ENCODE data around the gene LILRB1. TPM values are rescaled to one million over a fixed set of nuclear protein-coding genes. Genes with fewer than 3 reads are reported as not detected.

The LILRB1 gene
- total RNA-seq, 1 donor = not detected

DNA sequence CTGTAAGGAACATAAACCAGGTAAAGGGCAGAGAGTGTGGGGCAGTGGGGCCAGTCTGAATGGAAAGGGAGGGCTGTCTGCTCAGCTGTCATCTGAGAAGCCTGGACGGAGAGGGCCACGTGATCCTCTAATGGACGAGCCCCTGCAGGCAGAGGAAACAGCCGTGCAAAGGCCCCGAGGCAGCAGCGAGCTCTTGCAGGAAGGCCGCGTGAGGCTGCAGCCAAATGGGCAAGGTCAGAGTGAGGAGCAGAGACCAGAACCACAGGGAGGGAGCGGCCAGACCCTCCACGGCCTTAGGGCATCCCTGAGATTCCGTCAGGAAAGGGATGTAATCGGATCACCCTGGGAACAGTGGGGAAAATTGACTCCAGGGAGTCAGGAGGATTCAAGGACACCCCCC is 36.9 kb downstream of the LILRB1 start:
- TF ChIP-seq, protein P1, sequence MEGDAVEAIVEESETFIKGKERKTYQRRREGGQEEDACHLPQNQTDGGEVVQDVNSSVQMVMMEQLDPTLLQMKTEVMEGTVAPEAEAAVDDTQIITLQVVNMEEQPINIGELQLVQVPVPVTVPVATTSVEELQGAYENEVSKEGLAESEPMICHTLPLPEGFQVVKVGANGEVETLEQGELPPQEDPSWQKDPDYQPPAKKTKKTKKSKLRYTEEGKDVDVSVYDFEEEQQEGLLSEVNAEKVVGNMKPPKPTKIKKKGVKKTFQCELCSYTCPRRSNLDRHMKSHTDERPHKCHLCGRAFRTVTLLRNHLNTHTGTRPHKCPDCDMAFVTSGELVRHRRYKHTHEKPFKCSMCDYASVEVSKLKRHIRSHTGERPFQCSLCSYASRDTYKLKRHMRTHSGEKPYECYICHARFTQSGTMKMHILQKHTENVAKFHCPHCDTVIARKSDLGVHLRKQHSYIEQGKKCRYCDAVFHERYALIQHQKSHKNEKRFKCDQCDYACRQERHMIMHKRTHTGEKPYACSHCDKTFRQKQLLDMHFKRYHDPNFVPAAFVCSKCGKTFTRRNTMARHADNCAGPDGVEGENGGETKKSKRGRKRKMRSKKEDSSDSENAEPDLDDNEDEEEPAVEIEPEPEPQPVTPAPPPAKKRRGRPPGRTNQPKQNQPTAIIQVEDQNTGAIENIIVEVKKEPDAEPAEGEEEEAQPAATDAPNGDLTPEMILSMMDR (IDR thresholded peaks at IDR 0.05; ENCODE audit: extremely low read depth, low read depth, low read length) = no peak
- H3K27me3 ChIP-seq (ENCODE audit: insufficient read depth, low read length) = no peaks in the 10 kb centered on the region
- no peak overlapping the region for H3K4me2 ChIP-seq (ENCODE audit: insufficient read depth, low read length)
- no peaks in the 10 kb centered on the region for H3K36me3 ChIP-seq (ENCODE audit: insufficient read depth, low read length)
- no peak overlapping the region for H3K4me3 ChIP-seq (ENCODE audit: insufficient read depth, low read length)
- H3K9me3 ChIP-seq (ENCODE audit: low read depth, low read length) = no peaks in the 10 kb centered on the region
- no peaks in the 10 kb centered on the region for H4K20me1 ChIP-seq (ENCODE audit: insufficient read depth, low read length)
- no peak overlapping the region for H2AFZ ChIP-seq (ENCODE audit: low read length)
- no peak for DNase-seq (ENCODE audit: insufficient read length, low spot score, missing footprints)
- H3K27ac ChIP-seq (ENCODE audit: low read depth, low read length) = no peak overlapping the region
- no peaks in the 10 kb centered on the region for H3K4me1 ChIP-seq (ENCODE audit: insufficient read depth, low read length)
- no peaks in the 10 kb centered on the region for H3K79me2 ChIP-seq (ENCODE audit: insufficient read depth, low read length)

DNA sequence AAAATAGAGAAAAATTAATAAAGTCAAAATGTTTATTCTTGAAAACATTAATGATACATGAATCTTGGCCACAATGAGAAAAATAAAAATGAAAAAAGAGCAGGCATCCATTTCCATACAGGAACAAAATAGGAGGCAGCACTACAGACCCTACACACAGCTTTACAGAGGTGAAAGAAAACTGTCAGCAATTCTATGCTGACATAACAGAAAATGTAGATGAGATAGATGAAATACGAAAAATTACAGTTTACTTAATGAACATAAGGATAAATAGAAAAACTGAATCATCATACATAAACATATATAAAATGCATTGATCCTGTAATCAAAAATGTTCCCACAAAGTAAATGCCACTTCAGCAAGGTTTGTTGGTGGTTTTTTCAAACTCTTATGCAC is 38.1 kb downstream of the LILRB1 start:
- no peaks in the 10 kb centered on the region for H3K27me3 ChIP-seq (ENCODE audit: insufficient read depth, low read length)
- H3K9me3 ChIP-seq (ENCODE audit: low read depth, low read length) = no peaks in the 10 kb centered on the region
- H3K4me3 ChIP-seq (ENCODE audit: insufficient read depth, low read length) = no peak overlapping the region
- H3K4me1 ChIP-seq (ENCODE audit: insufficient read depth, low read length) = no peaks in the 10 kb centered on the region
- TF ChIP-seq, protein P1 (IDR thresholded peaks at IDR 0.05; ENCODE audit: extremely low read depth, low read depth, low read length) = no peak
- no peak overlapping the region for H3K27ac ChIP-seq (ENCODE audit: low read depth, low read length)
- H2AFZ ChIP-seq (ENCODE audit: low read length) = no peak overlapping the region
- no peaks in the 10 kb centered on the region for H3K36me3 ChIP-seq (ENCODE audit: insufficient read depth, low read length)
- DNase-seq (ENCODE audit: insufficient read length, low spot score, missing footprints) = no peak
- no peak overlapping the region for H3K4me2 ChIP-seq (ENCODE audit: insufficient read depth, low read length)
- H4K20me1 ChIP-seq (ENCODE audit: insufficient read depth, low read length) = no peaks in the 10 kb centered on the region
- no peaks in the 10 kb centered on the region for H3K79me2 ChIP-seq (ENCODE audit: insufficient read depth, low read length)

DNA sequence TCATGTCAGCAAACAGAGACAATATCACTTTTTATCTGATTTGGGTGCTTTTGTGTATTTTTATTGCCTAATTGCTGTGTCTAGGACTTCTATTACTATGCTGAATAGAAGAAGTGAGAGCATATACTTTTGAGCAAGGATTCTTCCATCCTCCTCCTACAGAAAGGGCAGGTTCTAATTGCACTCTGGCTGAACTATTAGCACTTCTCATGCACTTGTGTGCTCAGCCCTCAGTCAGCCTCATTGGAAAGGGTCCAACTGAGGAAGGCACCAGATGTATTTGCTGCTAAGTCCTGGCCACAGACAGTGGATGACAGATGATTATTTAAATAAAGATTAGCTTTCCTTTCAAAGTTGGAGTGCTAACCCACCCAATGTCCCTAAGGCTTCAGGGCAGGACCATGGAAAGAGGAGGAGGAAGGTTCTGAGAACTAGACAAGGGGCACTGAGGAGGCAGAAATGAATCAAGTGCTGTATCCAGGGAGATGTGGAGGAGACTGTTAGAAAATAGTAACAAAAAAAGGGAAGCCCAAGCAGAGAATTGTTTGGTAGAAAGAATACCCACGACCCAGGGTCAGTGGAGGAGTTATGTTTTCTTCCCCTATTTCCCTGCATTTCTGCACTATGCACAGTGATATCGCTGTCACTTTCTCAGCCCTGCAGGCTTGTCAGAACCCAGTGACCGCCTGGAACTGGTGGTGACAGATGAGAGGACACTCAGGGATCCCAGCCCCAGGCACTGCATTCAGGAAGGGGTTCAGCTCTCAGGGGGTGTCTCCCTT is 40.5 kb downstream of the LILRB1 start:
- Histone ChIP-seq H3K79me2 (ENCODE audit: insufficient read depth, low read length) (no peaks in the 10 kb centered on the region), H3K27me3 (ENCODE audit: insufficient read depth, low read length) (no peaks in the 10 kb centered on the region), H3K9me3 (ENCODE audit: low read depth, low read length) (no peaks in the 10 kb centered on the region), H4K20me1 (ENCODE audit: insufficient read depth, low read length) (no peaks in the 10 kb centered on the region), H3K36me3 (ENCODE audit: insufficient read depth, low read length) (no peaks in the 10 kb centered on the region), H3K4me1 (ENCODE audit: insufficient read depth, low read length) (no peaks in the 10 kb centered on the region), H3K4me3 (ENCODE audit: insufficient read depth, low read length) (no peak overlapping the region), H2AFZ (ENCODE audit: low read length) (no peak overlapping the region), H3K4me2 (ENCODE audit: insufficient read depth, low read length) (no peak overlapping the region), H3K27ac (ENCODE audit: low read depth, low read length) (no peak overlapping the region)
- DNase-seq (ENCODE audit: insufficient read length, low spot score, missing footprints) = no peak
- TF ChIP-seq, protein P1 (IDR thresholded peaks at IDR 0.05; ENCODE audit: extremely low read depth, low read depth, low read length) = no peak

DNA sequence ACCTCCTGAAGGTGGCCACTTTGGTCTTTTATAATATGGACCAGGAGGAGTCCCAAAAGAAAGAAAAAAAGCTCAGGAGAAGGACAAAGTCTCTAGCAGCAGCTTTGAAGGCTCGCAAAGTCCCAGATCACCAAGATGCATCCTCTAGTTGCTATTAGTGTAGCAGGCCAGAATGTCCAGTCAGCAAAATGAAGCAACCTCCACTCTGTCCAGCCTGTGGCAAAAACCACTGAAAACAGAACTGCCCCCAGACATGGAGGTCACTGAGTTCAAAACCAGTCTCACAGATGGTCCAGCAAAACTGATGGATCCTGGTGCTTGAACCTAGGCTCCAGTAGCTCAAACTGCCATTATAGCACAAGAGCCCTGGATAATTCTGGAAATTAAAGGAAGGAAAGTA is 42.9 kb downstream of the LILRB1 start:
- Histone ChIP-seq H3K4me2 (ENCODE audit: insufficient read depth, low read length) (no peak overlapping the region), H3K4me1 (ENCODE audit: insufficient read depth, low read length) (no peaks in the 10 kb centered on the region), H3K79me2 (ENCODE audit: insufficient read depth, low read length) (no peaks in the 10 kb centered on the region), H4K20me1 (ENCODE audit: insufficient read depth, low read length) (no peaks in the 10 kb centered on the region), H3K27me3 (ENCODE audit: insufficient read depth, low read length) (no peaks in the 10 kb centered on the region), H3K4me3 (ENCODE audit: insufficient read depth, low read length) (no peak overlapping the region), H3K36me3 (ENCODE audit: insufficient read depth, low read length) (no peaks in the 10 kb centered on the region), H3K27ac (ENCODE audit: low read depth, low read length) (no peak overlapping the region), H2AFZ (ENCODE audit: low read length) (no peak overlapping the region), H3K9me3 (ENCODE audit: low read depth, low read length) (no peaks in the 10 kb centered on the region)
- no peak for DNase-seq (ENCODE audit: insufficient read length, low spot score, missing footprints)
- TF ChIP-seq, protein P1 (IDR thresholded peaks at IDR 0.05; ENCODE audit: extremely low read depth, low read depth, low read length) = no peak
